ENCODE measurements around the gene PPM1D.
"Not testable (repeated sequence)": the region's sequence is repeated elsewhere in the genome, so short reads cannot be mapped to it uniquely, and the experiment has no call there.

Gene PPM1D

DNA sequence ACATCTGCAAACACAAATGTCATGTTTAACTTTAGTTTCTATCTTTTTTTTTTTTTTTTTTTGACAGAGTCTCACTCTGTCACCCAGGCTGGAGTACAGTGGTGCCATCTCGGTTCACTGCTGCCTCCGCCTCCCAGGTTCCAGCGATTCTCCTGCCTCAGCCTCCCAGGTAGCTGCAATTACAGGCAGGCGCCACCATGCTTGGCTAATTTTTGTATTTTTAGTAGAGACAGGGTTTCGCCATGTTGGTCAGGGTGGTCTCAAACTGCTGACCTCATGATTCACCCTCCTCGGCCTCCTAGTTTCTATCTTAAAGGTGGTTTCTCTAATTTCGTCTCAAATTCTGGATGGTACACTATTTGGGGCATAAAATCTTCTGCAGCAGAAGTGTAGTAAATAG, 5.8 kb upstream of the PPM1D start:
- DNase-seq, result not testable (repeated sequence)

- DNase-seq, result peak; percentile 86
Observed at GRCh38 chr17:60594734-60595133, 5.3 kb upstream of the PPM1D start.

DNA sequence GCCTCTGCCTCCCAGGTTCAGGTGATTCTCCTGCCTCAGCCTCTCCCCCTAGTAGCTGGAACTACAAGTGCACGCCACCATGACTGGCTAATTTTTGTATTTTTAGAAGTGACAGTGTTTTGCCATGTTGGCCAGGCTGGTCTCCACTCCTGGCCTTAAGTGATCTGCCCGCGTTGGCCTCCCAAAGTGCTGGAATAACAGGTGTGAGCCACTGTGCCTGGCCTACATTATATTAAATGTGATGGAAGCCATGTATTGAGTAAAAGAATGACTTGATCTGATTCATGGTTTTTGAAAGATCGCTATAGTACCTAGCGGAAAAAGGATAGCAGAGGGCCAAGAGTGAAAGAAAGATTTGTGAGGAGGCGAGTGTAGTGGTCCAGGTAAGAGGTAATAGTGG, 2.7 kb upstream of the PPM1D start:
- DNase-seq, result no peak

- no peak for DNase-seq
Observed at GRCh38 chr17:60598001-60598736, 1.8 kb upstream of the PPM1D start.

GRCh38 chr17:60599220-60599619, 773 bp upstream of the PPM1D start:
- DNase-seq, result no peak

DNA sequence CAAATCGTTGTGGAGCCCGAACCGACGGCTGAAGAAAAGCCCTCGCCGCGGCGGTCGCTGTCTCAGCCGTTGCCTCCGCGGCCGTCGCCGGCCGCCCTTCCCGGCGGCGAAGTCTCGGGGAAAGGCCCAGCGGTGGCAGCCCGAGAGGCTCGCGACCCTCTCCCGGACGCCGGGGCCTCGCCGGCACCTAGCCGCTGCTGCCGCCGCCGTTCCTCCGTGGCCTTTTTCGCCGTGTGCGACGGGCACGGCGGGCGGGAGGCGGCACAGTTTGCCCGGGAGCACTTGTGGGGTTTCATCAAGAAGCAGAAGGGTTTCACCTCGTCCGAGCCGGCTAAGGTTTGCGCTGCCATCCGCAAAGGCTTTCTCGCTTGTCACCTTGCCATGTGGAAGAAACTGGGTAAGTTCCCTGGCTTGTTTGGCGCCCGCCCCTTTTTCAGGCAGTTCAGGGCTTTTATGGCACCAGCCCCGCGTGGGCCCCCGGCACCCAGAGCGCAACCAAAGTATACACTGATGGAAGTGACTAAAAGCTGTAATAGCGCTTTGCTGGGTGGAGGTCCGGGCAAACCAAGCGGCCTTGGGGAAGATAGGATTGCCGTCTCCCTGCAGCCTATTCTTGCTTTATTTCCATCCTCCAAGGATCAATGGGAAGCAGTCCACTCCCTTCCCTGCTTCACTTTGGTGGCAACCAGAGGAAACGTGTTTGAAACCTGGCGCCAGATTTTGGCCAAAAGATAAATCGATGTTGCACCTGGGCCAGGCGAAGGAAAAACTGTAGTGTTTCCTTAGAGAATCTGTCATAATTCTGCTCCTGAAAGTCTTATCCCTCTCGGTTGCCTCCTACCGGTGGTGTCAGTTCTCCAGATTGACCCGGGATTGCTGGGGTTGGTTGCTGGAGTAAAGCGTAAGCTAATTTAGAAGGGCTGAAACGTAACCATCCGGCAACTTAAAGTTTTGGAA, 775 bp downstream of the PPM1D start:
- peak; percentile 84 for DNase-seq

- peak; percentile 69 for DNase-seq
Observed at GRCh38 chr17:60601447-60602384, 1.7 kb downstream of the PPM1D start.

DNA sequence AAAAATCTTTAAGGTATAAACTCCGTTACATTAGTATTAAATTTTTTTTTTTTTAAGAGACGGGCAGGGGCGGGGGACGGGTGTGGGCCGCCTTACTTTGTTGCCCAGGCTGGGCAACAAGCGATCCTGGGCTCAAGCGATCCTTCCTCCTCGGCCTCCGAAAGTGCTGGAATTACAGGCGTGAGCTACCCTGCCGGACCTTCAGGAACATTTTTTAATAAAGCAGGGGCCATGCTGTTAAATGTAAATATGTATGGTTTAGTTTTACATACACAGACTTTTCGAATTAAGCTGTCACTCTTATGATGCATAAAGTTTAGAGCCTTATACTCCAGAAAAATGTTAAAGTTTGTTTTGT, 2.4 kb downstream of the PPM1D start:
- no peak for DNase-seq

- DNase-seq, result no peak
Observed at GRCh38 chr17:60602871-60603270, 2.9 kb downstream of the PPM1D start.

DNA sequence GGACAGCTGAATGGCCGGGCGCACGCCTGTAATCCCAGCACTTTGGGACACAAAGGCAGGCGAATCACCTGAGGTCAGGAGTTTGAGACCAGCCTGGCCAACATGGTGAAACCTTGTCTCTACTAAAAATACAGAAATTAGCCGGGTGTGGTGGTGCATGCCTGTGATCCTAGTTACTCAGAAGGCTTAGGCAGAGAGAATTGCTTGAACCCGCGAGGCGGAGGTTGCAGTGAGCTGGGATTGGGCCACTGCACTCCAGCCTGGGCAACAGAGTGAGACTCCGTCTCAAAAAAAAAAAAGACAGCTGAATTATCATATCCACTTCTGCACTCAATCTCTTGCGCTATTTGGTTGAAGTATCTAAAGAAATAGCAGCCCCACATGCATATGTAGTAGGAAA, 3.5 kb downstream of the PPM1D start:
- not testable (repeated sequence) for DNase-seq

DNA sequence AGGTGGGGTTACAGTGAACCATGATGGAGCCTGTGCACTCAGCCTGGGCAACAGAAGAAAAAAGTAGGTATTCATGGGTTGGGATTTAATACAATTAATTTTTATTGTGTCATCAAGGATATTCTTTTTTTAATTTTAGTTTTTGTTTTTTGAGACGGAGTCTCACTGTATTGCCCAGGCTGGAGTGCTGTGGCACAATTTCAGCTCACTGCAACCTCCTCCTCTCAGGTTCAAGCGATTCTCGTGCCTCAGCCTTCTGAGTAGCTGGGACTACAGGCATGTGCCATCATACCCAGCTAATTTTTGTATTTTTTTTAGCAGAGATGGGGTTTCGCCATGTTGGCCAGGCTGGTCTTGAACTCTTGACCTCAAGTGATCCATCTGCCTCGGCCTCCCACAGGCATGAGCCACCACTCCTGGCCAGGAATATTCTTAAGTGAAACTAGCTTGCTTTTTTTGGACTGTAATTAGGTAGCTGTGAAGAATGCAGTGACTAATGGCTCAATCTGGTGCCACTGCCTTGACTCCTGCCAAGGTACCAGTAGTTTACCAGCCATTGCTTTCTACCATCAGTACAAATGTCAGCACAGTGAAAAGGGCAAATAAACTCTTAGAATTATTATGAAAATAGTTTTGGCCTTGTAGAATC, 4.8 kb downstream of the PPM1D start:
- peak; percentile 31 for DNase-seq

DNA sequence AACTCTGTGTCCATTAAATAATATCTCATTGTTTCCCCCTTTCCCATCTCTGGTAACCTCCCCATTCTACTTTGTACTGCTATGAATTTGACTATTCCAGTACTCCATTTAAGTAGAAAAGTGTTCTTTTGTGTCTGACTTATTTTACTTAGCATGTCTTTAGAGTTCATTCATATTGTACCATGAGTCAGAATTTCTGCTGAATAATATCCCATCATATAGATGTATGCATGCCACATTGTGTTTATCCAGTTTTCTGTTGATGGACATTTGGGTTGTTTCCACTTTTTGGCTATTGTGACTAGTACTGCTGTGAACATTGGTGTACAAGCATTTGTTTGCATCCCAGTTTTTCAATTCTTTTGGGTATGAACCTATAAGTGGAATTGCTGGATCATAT, 6.0 kb downstream of the PPM1D start:
- no peak for DNase-seq

DNA sequence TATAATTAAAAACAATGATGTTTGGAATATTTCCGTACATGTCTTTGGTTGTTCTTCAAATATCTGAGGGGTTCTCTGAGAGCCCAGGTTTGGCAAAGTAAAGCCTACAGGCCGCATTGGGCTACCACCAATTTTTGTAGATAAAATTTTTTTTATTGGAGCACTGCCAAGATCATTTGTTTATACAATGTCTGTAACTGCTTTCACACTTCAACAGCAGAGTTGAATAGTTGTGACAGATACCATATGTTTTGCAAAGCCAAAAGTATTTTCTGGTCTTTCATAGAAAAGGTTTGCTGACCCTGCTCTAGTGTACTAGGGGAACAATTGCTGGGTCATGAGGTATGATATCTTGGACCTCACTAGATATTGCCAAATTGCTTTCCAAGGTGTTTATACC, 10.5 kb downstream of the PPM1D start:
- DNase-seq, result peak; percentile 51

- DNase-seq, result not testable (repeated sequence)
Observed at GRCh38 chr17:60611321-60611720, 11.3 kb downstream of the PPM1D start.

- no peak for DNase-seq
Observed at GRCh38 chr17:60613325-60613724, 13.3 kb downstream of the PPM1D start.

GRCh38 chr17:60613796-60614195, 13.8 kb downstream of the PPM1D start:
- DNase-seq, result not testable (repeated sequence)

GRCh38 chr17:60614247-60614646, 14.3 kb downstream of the PPM1D start:
- DNase-seq, result not testable (repeated sequence)

- DNase-seq, result no peak
Observed at GRCh38 chr17:60615108-60615507, 15.1 kb downstream of the PPM1D start.

DNA sequence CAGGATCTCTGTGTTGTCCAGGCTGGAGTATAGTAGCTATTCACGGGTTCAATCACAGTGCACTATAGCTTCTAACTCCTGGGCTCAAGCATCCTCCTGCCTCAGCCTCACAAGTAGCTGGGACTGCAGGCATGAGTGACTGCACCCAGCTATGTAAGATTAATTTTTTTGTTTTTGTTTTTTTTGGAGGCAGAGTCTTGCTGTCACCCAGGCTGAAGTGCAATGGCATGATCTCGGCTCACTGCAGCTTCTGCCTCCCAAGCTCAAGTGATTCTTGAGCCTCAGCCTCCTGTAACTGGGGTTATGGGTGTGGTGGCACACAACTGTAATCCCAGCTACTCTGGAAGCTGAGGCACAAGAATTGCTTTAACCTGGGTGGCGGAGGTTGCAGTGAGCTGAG, 15.8 kb downstream of the PPM1D start:
- no peak for DNase-seq

DNA sequence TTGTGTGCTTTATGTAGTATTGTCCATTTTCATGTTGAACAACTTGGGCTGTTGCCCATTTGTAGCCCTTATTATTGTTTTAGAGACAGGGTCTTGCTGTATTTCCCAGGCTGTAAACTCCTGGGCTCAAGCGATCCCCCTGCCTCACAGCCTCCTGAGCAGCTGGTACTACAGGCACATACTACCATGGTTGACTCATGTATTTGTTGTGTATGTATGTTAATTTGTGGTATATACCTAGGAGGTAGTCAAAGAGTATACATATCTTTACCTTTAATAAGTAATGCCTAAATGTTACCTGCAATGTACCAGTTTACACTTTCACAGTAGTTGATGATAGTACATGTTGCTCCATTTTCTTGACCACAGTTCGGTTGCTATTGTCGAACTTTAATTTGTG, 18.1 kb downstream of the PPM1D start:
- no peak for DNase-seq

GRCh38 chr17:60618854-60619526, 19.0 kb downstream of the PPM1D start:
- DNase-seq, result no peak

DNA sequence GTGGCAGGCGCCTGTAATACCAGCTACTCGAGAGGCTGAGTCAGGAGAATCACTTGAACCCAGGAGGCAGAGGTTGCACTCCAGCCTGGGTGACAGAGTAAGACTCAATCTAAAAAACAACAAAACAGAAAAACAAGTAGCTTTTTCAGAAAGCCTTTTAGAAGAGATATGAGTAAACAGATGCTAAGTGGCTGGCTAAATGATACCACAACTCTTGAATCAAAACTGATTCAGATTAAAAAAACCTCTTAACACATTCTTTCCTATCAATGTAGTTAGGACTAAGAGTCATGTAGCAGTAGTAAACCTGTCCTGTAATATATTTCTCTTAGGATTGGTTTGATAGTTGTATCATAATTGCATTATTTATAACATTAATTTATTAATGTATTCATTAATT, 23.0 kb downstream of the PPM1D start:
- no peak for DNase-seq

Data from NCI-H1694 treated with DMSO at 0.1 percent for 48 hours (cell line).